ENCODE measurements around the gene NOSTRIN.

- TF ChIP-seq, protein P1, sequence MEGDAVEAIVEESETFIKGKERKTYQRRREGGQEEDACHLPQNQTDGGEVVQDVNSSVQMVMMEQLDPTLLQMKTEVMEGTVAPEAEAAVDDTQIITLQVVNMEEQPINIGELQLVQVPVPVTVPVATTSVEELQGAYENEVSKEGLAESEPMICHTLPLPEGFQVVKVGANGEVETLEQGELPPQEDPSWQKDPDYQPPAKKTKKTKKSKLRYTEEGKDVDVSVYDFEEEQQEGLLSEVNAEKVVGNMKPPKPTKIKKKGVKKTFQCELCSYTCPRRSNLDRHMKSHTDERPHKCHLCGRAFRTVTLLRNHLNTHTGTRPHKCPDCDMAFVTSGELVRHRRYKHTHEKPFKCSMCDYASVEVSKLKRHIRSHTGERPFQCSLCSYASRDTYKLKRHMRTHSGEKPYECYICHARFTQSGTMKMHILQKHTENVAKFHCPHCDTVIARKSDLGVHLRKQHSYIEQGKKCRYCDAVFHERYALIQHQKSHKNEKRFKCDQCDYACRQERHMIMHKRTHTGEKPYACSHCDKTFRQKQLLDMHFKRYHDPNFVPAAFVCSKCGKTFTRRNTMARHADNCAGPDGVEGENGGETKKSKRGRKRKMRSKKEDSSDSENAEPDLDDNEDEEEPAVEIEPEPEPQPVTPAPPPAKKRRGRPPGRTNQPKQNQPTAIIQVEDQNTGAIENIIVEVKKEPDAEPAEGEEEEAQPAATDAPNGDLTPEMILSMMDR (tag by site-specific recombination; IDR thresholded peaks at IDR 0.05): no peak
- TF ChIP-seq ZFP41 (tag by site-specific recombination; IDR thresholded peaks at IDR 0.05; ENCODE audit: borderline replicate concordance): no peak
- TF ChIP-seq ZNF555 (tag by site-specific recombination; conservative IDR thresholded peaks at IDR 0.05): no peak
- no peak for TF ChIP-seq ZNF324 (tag by site-specific recombination; IDR thresholded peaks at IDR 0.05)
- TF ChIP-seq ZNF133 (tag by site-specific recombination; IDR thresholded peaks at IDR 0.05): no peak
- no peak for TF ChIP-seq YY2 (tag by site-specific recombination; IDR thresholded peaks at IDR 0.05)
- TF ChIP-seq ZBTB21 (tag by site-specific recombination; IDR thresholded peaks at IDR 0.05): no peak
- no peak for TF ChIP-seq ZNF121 (tag by site-specific recombination; IDR thresholded peaks at IDR 0.05)
These were observed 35.8 kb upstream of the NOSTRIN start for GRCh38 chr2:168766600-168766999.

Measured in HEK293 (cell line).